Stimulated activated CD8-positive, alpha-beta memory T cell treated with anti-CD3 and anti-CD28 coated beads, Interleukin-12 subunit alpha, Interleukin-12 subunit beta, amount 100 ng/mL, for 24 hours (primary cell): ENCODE data around the gene SNX10.

Experiments
- DNase-seq: peaks from one replicate; pipeline ENCODE4 v3.0.0-alpha.2; 2020; ENCODE audit errors: extremely low read depth

Gene SNX10

DNA sequence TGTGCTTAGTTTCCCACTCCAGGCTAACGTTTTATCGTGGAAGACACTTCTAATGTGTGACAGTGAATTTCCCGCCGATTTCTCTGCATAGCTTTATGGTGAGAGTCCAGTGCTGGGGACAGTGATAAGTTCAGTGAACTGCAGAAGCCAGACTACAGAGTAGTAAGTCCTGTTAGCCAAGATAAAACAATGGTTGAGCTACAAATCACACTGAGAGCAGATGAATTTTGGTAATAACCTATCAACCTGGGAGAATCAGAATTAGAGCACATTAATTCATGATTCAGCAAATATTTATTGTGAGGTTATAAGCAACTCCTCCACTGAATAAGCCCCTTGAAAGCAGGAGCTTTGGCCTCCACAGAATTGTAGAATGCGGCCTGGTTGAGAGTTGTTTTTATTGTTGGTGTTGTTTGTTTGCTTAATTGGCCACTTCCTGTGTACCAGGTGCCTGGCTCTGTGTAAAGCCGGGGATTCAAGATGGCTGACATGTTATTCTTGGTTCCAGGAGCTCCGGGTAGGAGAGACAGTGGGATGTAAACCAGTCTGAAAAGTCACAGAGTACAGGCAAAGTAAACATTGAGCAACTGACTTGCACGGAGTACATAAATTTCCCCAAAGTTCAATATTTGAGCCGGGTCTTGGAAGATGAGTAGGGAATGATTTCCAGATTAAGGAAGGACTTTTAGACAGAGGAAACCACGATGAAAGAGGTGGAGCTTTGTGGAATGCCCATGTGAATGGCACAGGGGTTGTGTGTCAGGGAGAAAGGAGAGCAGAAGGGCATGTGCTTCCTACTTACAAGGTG lies 112.7 kb downstream of the SNX10 start:
- DNase-seq = no peak

DNA sequence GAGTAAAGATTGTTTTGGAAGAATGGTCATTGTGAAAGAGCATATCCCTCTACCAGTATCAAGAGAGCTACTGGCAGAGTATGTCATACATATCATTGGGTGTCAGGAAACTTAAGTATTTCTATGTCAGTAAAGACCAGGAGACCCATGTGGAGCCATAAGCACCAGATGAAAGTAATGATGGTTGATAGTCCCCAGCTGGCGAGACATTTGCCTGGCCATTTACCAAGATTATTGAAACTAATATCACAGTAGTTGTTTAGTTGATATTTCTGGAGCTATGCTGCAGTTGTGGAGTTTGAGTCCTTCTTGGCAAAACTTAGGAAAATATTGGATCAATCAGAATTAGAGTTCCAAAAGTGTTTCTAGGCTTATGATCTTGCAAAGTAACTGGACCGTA lies 114.8 kb downstream of the SNX10 start:
- DNase-seq = no peak

DNA sequence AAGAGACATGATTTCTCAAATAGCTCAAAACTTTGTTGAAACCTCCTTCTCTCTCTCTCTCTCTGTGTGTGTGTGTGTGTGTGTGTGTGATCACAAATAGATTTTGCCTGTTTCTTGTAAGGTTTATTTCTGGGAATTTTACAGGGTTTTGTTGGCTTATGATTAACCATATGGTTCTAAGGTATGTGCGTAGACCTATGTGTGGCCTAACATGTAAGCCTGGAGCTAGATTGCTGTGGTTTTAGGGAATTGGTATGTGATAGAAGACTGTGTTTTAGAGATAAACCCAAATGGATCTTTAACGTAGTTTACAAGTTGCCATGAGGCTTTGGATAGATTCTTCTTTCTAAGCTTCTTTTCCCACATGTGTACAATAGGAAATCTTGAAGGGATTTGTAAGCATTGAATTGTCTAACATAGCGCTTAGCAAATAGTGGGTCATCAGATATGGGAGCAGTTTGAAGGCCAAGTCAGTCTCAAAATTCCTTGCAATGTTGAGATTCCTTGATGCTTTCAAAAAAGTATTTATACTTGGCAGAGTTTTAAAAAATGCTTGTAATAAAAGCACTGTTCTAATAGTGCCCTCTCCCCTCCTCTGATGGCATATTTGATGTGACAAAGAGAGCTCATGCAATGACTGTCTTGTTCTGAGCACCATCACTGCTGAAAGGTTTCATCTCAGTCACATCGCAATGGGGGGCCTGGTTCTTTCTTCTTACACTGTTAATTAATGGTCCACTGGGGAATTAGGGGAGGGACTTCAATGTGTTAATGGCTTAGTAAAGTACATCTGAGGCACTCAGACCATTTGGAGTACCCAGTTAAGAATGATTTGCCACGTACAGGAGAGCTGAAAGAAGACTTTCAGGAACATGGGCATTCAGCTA lies 118.2 kb downstream of the SNX10 start:
- DNase-seq = no peak

DNA sequence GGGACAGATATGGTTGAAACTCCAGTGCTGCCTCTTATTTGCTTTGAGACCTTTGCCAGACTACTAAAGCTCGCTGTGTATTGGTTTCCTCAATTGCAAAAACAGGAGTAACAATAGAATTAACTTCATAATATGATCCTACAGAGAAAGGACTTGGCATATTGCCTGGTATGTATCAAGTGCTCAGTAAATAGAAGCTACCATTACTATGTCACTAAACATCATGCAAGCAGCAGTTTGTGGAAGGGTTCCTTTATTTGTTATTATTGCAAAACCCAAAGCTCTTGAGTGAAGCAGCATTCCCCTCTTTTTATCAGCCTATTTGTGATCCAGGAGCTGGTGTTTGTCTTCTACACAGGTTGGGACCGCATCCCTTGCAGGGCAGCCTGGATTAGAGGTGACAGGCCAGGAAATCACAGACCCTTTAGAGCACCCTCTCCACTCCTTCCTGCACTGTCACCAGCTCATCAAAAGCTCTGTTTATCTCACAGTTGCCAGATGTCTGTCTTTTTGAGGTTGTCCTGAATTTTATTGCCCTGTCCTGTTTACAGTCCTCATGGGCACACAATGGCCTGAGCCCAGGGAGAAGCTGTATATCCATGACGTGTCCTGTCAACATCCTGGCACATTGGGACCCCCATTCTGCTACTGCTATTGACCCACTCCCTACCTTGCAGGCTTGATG lies 121.5 kb downstream of the SNX10 start:
- no peak for DNase-seq

DNA sequence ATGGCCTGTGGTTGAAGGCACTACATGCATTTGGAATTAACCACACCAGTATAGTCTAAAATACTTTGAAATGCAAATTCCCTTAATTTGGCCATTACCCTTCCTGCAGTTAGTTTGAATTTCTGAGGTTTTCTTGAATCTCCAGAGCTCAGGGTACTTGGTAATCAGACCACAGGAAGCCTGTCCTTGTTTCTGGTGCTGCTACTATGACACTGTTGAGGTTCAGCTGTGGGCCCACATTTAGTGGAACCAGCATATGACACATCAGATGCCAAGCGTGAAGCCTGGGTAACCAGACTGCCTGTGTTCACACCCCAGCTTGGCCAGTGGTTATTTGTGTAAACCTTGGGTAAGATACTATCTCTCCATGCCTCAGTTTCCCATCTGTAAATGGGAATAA lies 124.3 kb downstream of the SNX10 start:
- no peak for DNase-seq

DNA sequence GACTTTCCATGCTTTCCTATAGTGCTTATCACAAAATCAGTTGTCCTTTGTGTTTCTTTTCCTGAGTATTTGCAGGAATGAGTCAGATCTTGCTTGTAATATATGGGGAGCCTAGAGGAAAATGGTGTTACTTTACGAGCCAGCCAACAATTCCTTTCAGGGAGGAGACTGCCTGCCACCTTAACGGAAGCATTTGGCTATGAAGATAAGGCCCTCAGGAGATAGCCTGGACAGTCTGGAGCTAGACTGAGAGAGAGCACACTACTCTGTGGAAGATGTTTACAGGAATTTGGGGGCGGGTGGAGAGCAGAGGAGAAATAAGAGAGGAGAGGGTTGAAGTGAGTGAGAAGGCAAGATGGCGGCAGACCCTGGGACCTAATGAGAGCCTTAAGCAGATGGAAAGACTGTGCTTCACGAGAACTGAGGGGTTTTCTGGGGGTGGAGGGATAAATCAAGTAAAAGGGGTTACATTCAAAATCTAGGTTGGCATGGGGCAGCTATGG lies 126.3 kb downstream of the SNX10 start:
- no peak for DNase-seq

DNA sequence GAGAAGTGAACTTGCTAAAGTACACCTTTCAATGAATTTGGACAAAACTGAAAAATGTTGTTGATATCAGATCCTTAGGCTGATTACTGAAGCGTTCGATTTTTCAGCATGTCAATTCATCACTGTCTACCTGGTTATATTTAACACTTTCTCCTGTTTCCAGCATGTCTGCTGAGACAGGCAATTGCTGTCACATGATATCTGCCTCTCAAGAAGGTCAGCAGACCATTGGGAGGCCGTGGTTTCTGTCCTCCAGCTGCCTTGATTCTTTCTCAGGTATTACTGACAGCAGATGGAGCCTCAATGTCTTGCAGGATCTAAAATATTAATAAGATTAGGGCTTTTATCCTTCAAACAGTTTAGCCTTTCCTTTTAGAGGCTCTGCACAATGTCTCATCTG lies 127.5 kb downstream of the SNX10 start:
- DNase-seq = no peak

DNA sequence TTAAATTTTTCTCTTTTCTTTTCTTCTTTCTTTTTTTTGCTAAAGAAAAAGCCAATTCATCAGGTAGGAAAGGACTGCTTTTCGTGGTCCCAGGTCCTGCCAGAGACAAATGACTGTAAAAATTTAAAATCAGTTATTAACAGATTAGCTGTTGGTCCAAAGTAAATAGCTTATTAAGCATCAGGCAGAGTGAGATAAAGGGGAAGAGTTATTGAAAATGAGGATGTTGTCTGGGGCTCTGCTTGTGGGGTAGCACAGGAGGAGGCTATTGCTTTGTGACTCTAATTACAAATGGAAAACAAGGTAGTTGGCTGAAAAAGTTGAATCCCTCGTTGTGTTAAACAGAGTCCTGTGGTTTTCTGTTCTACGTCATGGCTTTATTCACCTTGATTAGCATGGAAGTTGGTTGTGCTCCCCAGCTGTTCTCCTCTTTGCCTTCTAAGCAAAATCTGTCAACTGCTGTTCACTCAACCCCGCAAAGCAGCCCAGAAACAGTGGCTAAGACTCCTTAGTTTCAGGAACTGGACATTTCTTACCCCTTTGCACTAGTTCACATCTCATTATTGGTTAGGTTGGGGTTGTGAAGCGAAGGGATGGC lies 128.9 kb downstream of the SNX10 start:
- no peak for DNase-seq

DNA sequence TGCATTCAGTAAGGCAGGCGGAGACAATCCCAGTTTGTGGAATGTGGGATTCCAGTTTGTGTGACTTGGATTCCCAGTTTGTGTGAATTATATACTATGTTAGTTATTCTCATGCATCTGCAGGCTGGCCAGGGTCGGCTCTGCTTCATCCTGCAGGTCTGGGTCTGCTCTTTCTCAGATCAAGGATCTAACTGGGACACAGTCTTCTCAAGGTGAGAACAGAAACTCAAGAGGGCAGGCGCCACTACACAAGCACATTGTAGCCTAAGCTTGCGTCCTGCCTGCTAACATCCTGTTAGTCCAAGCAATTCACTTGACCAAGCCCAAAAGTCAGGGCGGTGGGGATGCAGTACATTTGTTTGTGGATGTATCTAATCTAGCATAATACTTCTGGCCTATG lies 131.1 kb downstream of the SNX10 start:
- DNase-seq = no peak

DNA sequence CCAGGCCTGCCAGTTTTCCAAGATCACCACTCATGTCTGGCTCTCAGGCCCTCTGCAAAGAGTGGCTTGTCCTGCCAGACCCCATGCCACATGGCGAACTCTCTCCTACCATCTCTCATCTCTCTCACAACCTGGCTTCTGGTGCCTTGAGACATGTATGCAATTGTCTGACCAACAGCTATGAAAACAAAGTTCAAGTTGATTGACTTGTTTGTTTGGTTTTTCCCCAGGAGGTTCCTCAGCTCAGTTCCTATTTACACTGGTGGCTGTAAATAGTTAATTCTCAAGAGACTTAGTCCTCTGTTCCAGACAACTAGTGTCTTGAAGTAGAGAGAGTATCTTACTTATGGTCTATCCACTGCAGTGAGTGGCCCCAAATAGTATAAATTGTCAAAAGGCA lies 131.8 kb downstream of the SNX10 start:
- no peak for DNase-seq
